GM21526 (cell line): ENCODE measurements around the gene OGDH.
A peak's percentile ranks its signal among the peaks of the same experiment; 100 is the strongest.

Source experiments
- ATAC-seq: cut with Tn5 transposase; IDR thresholded peaks from one replicate; pipeline ENCODE4 v1.9.1; 2021; ENCODE audit warnings: moderate library complexity; ENCODE audit not compliant: unreplicated experiment, low FRiP score

Gene OGDH

GRCh38 chr7:44636041-44636584 lies 29.7 kb downstream of the OGDH start:
- ATAC-seq, result no peak

- ATAC-seq, result no peak
Observed at GRCh38 chr7:44636926-44637325, 30.5 kb downstream of the OGDH start.

DNA sequence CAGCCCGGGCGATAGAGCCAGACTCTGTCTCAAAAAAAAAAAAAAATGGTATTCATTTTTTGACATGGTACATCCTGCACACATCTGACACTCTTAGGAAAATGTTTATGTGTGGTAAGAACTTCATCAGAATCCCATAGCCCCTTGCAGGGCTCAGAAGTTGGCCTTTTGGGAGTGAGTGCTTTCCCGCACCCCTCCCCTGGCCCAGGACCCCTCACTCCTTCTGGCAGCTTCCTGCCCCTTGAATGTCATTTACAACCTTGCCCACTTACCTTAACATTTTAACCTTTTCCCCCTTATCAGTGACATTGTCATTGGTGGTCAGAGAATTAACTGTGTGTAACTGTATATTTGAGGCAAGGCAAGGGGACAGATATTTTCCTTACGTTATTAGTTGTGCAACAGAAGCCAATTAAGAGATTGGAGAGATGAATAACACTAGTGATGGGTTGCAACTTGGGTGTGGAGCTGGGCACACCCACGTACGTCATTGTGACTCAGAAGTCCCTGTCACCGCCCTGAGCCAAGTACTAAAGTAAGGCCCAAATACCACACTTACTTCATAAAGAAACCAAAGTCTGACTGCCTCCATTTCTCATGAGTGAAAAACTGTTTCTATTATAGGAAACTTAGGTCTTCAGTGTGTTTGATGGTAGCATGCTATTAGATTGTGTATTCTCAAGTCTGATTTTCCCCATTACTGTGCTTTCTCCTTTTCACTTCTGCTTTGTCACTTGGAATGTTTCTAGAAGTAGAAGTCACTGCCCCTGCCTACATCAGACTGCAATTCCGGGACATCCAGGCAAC lies 31.6 kb downstream of the OGDH start:
- ATAC-seq, result peak; percentile 44

DNA sequence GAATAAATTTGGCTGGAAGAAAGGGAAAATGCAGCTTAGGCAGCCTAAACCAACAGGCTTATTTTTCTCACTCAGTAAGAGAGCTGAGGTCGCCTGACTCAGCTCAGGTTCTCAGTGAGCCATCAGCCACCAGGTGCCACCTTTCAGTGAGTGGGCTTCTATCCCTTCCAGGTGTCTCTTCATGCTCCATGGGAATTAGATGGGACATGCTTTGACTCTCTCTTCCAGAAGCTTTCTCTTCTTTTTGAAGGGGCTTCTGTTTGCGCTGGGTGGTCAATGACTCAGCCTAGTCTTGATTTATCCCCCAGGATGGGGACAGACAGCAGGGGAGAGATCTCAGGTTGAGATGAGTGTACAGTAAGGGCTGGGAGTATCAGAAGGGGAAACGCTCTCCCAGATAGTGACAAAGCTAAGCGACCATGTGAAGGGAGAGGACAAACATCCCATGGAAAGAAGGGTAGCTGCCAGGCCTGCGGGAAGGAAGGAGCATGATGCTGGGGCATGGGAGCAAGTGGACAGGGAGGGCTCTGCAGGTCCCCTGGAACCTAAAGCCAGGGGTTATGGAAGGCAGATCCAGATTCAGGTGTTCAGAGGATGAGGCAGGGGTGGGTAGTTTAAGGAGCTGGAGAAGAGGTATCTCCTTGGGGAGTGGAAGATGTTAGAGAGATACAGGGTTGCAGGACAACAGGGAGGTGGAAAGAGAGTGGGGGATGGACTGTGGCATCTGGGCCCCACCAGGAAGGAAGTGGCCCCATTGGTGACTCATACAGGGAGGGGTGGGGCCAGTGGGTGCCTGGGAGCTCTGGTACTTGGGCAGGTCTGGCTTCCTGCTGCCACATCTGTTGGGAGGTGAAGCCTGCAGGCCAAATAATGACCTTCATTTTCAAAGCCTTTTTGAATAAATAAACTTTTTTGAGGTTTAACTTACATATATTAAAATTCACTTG lies 32.5 kb downstream of the OGDH start:
- peak; percentile 67 for ATAC-seq

- no peak for ATAC-seq
Observed at GRCh38 chr7:44639671-44640321, 33.4 kb downstream of the OGDH start.

- ATAC-seq, result no peak
Observed at GRCh38 chr7:44643206-44643605, 36.8 kb downstream of the OGDH start.

DNA sequence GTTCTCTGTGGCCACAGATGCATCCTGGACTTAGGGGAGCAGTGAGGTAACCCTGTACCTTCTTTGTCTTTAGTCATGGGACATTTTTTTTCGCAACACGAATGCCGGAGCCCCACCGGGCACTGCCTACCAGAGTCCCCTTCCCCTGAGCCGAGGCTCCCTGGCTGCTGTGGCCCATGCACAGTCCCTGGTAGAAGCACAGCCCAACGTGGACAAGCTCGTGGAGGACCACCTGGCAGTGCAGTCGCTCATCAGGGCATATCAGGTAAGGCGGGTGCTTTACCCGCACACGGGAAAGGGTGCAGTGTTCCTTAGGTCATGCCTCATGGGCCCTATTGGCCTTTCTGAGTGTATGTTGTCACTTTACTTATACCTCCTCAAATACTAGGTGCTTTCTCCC lies 38.8 kb downstream of the OGDH start:
- no peak for ATAC-seq

DNA sequence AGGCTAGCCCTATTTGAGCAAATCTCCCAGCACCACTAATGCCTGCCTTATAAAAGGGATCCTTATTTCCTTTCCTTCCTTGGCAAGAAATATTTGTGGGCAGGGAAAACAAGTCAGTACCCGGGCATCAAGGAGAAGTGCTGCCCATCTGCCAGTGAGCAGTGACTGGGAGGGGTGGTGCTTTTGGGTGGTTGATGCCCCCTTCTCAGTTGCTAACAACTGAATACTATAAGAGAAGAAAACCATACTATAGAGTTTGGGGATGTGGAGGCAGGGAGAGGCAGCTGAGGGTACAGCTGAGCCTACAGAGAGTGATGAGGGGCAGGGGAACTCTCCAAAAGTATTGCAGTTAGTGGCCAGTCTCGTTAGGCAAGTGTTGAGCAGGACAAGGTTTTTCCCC lies 39.3 kb downstream of the OGDH start:
- no peak for ATAC-seq

GRCh38 chr7:44646176-44646920 lies 39.9 kb downstream of the OGDH start:
- ATAC-seq, result no peak

DNA sequence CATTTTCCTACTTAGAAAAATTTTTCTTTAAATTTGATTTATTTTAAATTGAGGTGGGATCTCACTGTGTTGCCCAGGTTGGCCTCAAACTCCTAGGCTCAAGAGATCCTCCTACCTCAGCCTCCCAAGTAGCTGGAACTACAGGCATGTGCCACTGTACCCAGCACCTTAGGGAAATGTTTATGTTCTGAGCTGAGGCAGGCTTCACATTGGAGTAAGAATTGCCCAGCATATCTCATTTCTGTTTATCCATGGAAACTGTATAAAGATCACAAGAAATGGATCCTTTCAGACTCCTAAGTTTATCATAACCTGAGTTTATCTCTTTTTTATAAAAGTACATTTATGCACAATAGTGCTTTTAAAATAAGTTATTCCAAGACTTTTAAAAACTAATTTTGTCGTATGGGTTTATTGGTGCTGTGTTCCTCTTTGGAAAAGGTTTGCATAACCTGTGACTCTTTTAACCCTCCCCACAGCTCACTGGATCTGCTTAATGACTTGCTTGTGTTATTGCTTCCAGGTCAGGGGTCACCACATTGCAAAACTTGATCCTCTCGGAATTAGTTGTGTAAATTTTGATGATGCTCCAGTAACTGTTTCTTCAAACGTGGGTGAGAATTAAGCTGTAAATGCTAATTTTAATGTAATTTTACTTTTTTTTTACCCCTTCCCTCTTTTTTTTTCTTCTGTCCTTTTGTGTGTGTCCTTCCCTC lies 40.7 kb downstream of the OGDH start:
- no peak for ATAC-seq

DNA sequence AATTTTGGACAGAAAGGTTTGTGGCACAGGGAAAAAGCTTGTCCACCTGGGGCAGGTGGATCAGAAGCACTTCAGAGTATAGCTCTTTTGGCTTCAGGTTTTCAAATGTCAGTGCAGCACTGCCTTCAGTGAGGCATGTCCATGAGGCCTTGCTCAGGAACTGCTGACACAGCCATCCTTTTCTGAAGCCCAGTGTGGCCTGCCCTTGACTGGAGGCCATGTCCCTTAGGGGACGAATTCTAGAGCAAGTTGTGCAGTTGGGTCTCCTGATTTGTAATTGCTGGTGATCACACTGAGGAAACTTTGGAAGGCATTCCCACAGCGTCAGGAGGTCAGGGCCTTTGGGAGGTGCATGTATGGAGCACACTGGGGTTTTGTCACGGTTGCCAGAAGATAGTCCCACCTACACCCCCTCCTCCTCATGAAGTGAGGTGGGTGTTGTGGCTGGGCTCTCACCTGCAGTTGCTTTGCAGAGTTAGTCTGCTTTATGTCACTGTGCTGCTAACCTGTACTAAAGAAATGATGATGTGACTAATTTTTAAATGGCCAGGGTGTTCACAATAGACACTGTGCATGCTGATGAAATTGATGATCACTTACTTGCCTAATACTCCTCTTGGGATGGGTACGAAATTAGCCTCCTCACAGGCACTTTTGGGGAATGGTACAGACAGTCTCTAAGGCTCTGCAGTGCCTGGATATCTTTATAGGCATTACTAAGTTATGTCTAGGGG lies 41.7 kb downstream of the OGDH start:
- ATAC-seq, result no peak

- ATAC-seq, result no peak
Observed at GRCh38 chr7:44650242-44650641, 43.8 kb downstream of the OGDH start.

DNA sequence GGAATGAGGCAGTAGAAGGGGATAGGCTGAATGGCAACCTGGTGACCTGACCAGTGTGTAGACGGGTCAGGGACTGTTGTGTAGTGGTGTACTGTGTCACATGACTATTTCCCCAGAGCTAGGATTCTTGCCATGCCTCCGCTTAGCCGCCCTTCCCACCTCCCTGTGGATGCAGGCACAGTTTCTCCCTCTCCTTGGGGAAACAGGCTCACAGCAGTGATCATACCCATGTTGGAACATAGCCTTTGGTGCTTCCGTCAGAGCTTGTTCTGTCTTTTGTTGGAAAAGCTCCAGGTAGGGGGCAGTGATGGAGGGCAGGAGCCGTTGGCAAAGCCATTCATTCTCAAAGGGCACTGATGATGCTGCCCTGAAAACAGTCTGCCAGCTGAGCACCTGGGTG lies 44.3 kb downstream of the OGDH start:
- no peak for ATAC-seq

GRCh38 chr7:44652535-44652934 lies 46.1 kb downstream of the OGDH start:
- no peak for ATAC-seq

GRCh38 chr7:44654255-44654796 lies 47.9 kb downstream of the OGDH start:
- no peak for ATAC-seq

GRCh38 chr7:44655341-44655740 lies 48.9 kb downstream of the OGDH start:
- ATAC-seq, result no peak

- no peak for ATAC-seq
Observed at GRCh38 chr7:44658979-44659378, 52.6 kb downstream of the OGDH start.

DNA sequence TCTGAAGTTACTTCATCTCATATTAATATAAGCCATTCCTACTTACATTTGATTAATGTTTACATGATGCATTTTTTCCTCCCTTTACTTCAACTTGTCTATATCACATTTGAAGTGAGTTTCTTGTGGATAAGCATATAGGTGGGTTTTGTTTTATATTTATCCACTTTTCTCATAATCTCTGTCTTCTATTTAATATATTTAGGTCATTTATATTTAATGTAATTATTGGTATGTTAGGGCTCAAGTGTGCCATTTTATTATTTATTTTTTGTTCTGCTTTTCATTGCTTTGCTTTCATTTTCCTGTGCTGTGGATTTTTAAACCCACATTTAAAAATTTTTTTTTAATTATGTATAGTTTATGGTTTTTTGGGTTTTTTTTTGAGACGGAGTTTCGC lies 54.8 kb downstream of the OGDH start:
- ATAC-seq, result no peak
